ENCODE data around the gene TAF1B.

TAF1B gene

DNA sequence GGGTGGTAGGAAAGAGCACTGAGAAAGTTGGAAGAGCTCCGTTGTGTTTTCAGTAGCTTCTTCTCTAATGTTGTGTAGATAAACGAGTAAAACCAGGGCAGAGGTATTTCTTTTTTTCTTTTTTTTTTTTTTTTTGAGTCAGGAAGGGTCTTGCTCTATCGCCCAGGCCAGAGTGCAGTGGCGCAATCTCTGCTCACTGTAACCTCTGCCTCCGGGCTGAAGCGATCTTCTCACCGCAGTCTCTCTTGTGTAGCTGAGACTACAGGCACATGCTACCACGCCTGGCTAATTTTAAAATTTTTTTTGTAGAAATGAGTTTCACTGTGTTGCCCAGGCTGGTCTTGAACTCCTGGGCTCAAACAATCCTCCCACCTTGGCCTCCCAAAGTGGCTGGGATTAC is 114.8 kb downstream of the TAF1B start:
- TF ChIP-seq, protein P1, sequence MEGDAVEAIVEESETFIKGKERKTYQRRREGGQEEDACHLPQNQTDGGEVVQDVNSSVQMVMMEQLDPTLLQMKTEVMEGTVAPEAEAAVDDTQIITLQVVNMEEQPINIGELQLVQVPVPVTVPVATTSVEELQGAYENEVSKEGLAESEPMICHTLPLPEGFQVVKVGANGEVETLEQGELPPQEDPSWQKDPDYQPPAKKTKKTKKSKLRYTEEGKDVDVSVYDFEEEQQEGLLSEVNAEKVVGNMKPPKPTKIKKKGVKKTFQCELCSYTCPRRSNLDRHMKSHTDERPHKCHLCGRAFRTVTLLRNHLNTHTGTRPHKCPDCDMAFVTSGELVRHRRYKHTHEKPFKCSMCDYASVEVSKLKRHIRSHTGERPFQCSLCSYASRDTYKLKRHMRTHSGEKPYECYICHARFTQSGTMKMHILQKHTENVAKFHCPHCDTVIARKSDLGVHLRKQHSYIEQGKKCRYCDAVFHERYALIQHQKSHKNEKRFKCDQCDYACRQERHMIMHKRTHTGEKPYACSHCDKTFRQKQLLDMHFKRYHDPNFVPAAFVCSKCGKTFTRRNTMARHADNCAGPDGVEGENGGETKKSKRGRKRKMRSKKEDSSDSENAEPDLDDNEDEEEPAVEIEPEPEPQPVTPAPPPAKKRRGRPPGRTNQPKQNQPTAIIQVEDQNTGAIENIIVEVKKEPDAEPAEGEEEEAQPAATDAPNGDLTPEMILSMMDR (IDR thresholded peaks at IDR 0.05; ENCODE audit: insufficient read depth, low read depth, low read length, missing control alignments) = no peak
- no peak overlapping the region for H3K4me3 ChIP-seq (ENCODE audit: low read depth, low read length)
- DNase-seq (ENCODE audit: low read depth) = no peak

DNA sequence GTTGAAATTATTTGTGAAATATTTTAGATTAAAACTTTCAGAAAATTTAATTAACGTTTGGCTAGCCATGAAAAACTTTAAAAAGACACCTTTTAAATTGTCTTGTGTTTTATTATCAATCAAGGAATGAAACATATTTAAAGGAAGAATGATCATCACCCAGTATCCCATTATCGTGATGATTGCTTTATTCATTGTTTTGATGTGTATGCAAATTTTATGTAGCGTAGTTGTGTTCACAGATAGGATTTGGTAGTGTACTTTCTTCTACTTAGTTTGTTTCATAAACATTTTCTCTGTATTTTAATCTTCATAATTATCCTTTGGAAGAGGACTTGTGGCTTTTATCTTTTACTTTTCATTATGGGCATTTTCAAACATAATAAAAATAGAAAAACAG is 116.0 kb downstream of the TAF1B start:
- no peak overlapping the region for H3K4me3 ChIP-seq (ENCODE audit: low read depth, low read length)
- TF ChIP-seq, protein P1 (IDR thresholded peaks at IDR 0.05; ENCODE audit: insufficient read depth, low read depth, low read length, missing control alignments) = no peak
- no peak for DNase-seq (ENCODE audit: low read depth)

DNA sequence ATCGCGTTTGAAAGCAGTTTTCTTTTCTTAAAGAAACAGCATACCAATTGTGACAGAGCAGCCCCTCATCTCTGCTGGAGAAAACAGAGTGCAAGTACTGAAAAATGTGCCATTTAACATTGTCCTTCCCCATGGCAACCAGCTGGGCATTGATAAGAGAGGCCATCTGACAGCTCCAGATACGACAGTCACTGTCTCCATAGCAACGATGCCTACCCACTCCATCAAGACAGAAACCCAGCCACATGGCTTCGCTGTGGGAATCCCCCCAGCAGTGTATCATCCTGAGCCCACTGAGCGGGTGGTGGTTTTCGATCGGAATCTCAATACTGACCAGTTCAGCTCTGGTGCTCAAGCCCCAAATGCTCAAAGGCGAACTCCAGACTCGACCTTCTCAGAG is 117.7 kb downstream of the TAF1B start:
- no peak for DNase-seq (ENCODE audit: low read depth)
- TF ChIP-seq, protein P1 (IDR thresholded peaks at IDR 0.05; ENCODE audit: insufficient read depth, low read depth, low read length, missing control alignments) = no peak
- H3K4me3 ChIP-seq (ENCODE audit: low read depth, low read length) = no peak overlapping the region

DNA sequence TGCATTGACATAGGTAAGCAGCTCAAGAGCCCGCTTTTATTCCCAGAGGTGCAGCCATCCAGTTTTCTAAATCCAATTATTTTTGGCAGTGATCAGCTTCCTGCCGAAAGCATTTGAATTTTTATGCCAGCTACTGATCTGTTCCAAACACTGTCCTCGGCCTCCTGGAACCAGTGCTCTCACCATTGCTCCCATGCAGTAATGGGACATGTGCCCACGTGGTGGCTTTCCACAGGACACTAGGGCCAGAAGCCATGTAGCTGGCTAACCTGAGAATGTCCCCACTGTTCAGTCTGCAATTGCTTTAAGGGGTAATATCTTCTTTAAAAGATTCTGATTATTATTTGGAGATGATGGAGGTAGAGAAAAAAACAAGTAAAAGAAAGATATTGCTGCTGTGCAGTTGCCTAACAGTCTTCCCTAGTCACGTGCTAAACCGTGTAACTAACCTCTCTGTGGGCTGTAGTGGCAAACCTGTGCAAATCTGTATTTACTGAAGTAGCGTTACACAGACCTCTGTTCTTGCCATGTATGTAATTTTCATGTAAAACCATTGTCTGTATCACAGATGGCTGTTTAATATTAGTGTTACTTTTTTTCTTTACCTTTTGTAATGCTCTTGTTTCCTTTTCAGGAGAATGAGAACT is 121.2 kb downstream of the TAF1B start:
- no peak for DNase-seq (ENCODE audit: low read depth)
- TF ChIP-seq, protein P1 (IDR thresholded peaks at IDR 0.05; ENCODE audit: insufficient read depth, low read depth, low read length, missing control alignments) = no peak
- no peak overlapping the region for H3K4me3 ChIP-seq (ENCODE audit: low read depth, low read length)

DNA sequence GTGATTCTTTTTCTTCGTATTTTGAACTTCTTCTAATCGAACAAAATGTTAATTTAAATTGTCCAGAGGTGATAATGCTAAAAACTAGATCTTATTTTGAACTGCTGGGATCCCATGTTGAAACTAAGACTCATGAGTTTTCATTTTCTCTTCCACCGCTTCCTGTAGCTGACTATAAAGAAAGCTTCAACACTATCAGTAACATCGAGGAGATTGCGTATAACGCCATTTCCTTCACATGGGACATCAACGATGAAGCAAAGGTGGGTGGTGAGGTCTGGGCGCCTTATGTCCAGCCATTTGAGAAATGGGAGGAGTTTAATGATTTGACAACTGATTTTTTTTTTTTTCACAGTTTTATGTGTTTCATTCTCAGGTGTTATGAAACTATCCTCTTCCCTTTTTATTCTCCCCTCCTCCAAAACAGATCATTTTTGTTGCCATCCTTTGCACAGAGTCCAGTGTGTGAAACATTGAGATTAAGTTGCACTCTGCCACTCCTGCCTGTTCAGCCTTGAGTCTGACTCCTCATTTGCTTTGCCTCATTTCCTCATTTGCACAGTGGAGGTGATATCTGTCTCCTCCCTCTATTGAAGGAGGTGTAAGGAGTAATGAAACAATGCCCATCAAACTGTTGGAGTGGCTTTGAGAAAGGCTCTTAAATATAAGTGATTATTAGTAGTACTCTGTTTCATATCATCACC is 122.0 kb downstream of the TAF1B start:
- no peak overlapping the region for H3K4me3 ChIP-seq (ENCODE audit: low read depth, low read length)
- DNase-seq (ENCODE audit: low read depth) = no peak
- TF ChIP-seq, protein P1 (IDR thresholded peaks at IDR 0.05; ENCODE audit: insufficient read depth, low read depth, low read length, missing control alignments) = no peak

DNA sequence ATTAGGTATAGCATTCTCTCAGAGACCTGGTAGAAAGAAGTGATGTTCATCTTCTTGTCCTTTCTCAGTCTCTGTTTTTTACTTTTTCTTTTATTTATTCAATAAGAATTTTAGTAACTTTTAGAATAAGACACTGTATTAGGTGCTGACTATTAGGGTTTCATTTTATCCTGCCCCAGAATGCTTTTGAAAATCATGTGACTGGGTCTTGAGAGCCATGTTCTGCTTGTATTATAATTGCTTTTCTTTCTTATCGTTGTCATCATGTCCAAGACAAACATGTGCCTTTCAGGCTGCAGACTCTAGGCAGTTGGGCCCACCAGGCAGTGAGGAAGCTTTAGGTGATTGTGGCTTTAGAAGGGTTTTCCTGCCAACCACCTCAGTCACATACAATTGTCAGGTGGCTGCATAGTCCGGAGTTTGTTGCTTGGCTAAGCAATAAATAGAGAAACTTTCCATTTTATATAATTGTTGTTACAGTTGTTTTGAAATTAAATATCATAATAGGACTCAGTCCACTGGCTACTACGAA is 123.3 kb downstream of the TAF1B start:
- TF ChIP-seq, protein P1 (IDR thresholded peaks at IDR 0.05; ENCODE audit: insufficient read depth, low read depth, low read length, missing control alignments) = no peak
- DNase-seq (ENCODE audit: low read depth) = no peak

More for the DNA sequence above, 123.3 kb downstream of the TAF1B start:
- H3K4me3 ChIP-seq (ENCODE audit: low read depth, low read length) = no peak overlapping the region

All from GM12865 (cell line).